Measurements from ENCODE around the gene RPA1. TPM values are rescaled to one million over a fixed set of nuclear protein-coding genes. Genes with fewer than 3 reads are reported as not detected.

The RPA1 gene
- total and polyA plus RNA-seq, 2 of the 4 experiments (the other 2 are of a cell fraction) = 38.4 to 48.2 TPM

- no peak overlapping the region for H2AK9ac ChIP-seq (replicated peaks; ENCODE audit: low read depth, low read length, poor library complexity)
- no peak overlapping the region for H3K4me3 ChIP-seq (ENCODE audit: insufficient read depth, low read depth, low read length)
- DNase-seq (no peak), ATAC-seq (ENCODE audit: low read depth) (no peak)
- no TSS peak for BruUV-seq (replicated peaks)
- H2BK5ac ChIP-seq (ENCODE audit: low read depth, low read length, poor library complexity, severe bottlenecking) = no peak overlapping the region
- no peak overlapping the region for H4K91ac ChIP-seq (ENCODE audit: insufficient read depth, low read depth, low read length)
- H3K27me3 ChIP-seq (ENCODE audit: control insufficient read depth, insufficient read depth, low read length) = no peaks in the 10 kb centered on the region
- CTCF ChIA-PET = no interaction called here
- H3K4me2 ChIP-seq (ENCODE audit: low read depth, low read length) = no peak overlapping the region
- no peak overlapping the region for H3K56ac ChIP-seq (ENCODE audit: extremely low read depth, insufficient read depth, low read length)
- H2BK15ac ChIP-seq (ENCODE audit: low read depth, low read length) = no peak overlapping the region
- WGBS, 2 experiments (ENCODE audit: extremely low coverage in 2 of 2, insufficient read length in 1 of 2) = 90% methylated on average over 2 of the region's 6 CpGs; no CpG with 5 or more reads in 1 of the 2 experiments
- no peak for TF ChIP-seq FOS (IDR thresholded peaks at IDR 0.05; ENCODE audit: low read depth, low read length)
- no peak for TF ChIP-seq MXI1 (IDR thresholded peaks at IDR 0.05; ENCODE audit: borderline replicate concordance, low read depth, low read length)
- TF ChIP-seq MAZ (IDR thresholded peaks at IDR 0.05; ENCODE audit: borderline replicate concordance, low read depth, low read length) = no peak
- no peak for TF ChIP-seq POLR2A (IDR thresholded peaks at IDR 0.05; ENCODE audit: low read depth, low read length)
- TF ChIP-seq, protein P1, sequence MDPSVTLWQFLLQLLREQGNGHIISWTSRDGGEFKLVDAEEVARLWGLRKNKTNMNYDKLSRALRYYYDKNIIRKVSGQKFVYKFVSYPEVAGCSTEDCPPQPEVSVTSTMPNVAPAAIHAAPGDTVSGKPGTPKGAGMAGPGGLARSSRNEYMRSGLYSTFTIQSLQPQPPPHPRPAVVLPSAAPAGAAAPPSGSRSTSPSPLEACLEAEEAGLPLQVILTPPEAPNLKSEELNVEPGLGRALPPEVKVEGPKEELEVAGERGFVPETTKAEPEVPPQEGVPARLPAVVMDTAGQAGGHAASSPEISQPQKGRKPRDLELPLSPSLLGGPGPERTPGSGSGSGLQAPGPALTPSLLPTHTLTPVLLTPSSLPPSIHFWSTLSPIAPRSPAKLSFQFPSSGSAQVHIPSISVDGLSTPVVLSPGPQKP (IDR thresholded peaks at IDR 0.05; ENCODE audit: borderline replicate concordance, low read depth, low read length) = no peak
- no peak for TF ChIP-seq USF2 (IDR thresholded peaks at IDR 0.05; ENCODE audit: low read depth, low read length)
- TF ChIP-seq CHD1 (IDR thresholded peaks at IDR 0.05; ENCODE audit: low read depth, low read length) = no peak
- TF ChIP-seq SMC3 (IDR thresholded peaks at IDR 0.05; ENCODE audit: low read depth, low read length) = no peak
- TF ChIP-seq BHLHE40 (IDR thresholded peaks at IDR 0.05; ENCODE audit: low read depth, low read length) = no peak
- TF ChIP-seq RCOR1 (IDR thresholded peaks at IDR 0.05; ENCODE audit: insufficient replicate concordance, low read length) = no peak
- TF ChIP-seq CTCF (conservative IDR thresholded peaks at IDR 0.05; ENCODE audit: low read depth, low read length) = no peak
- no peak overlapping the region for H3K9ac ChIP-seq (ENCODE audit: low read depth, low read length)
- intact Hi-C loops (cut with micrococcal nuclease) (no loop called here), dilution Hi-C loops (cut with HindIII; ENCODE audit: low sequenced_read_pairs, unreplicated experiment) (no loop called here), in situ Hi-C loops (cut with MboI; ENCODE audit: low sequenced_read_pairs) (no loop called here)
- H3K18ac ChIP-seq (ENCODE audit: low read depth, low read length) = no peak overlapping the region
- H4K20me1 ChIP-seq (ENCODE audit: insufficient read depth, low read length) = no peaks in the 10 kb centered on the region
- H3K4ac ChIP-seq (ENCODE audit: low read depth, low read length) = no peak overlapping the region
- no peaks in the 10 kb centered on the region for H3K4me1 ChIP-seq (ENCODE audit: control insufficient read depth, insufficient read depth, low read length)
- H3K9me3 ChIP-seq (ENCODE audit: control insufficient read depth, insufficient read depth, low read length) = no peaks in the 10 kb centered on the region
- peaks cover 3% of the 10 kb centered on the region; the same call in 1 of the 2 replicates for H3K9me1 ChIP-seq (ENCODE audit: insufficient read depth, low read length)
- no peak overlapping the region for H2AFZ ChIP-seq (replicated peaks; ENCODE audit: low read length, poor library complexity)
- no peak overlapping the region for H2BK120ac ChIP-seq (ENCODE audit: low read depth, low read length)
- no peak overlapping the region for H3K23ac ChIP-seq (ENCODE audit: low read depth, low read length)
- H2BK20ac ChIP-seq (ENCODE audit: low read depth, low read length) = no peak overlapping the region
- H3K14ac ChIP-seq (replicated peaks; ENCODE audit: low read depth, low read length) = no peak overlapping the region
- no peak overlapping the region for H4K8ac ChIP-seq (ENCODE audit: low read depth in 2 of 2, low read length in 2 of 2)
- H3K27ac ChIP-seq (ENCODE audit: insufficient read depth, low read length) = no peak overlapping the region
- POLR2A ChIA-PET (ENCODE audit: unreplicated experiment) = no interaction called here
- peaks cover 23% of the 10 kb centered on the region for H3K36me3 ChIP-seq (ENCODE audit: control insufficient read depth, insufficient read depth, low read length)
- no peak overlapping the region for H4K5ac ChIP-seq (ENCODE audit: low read depth, low read length)
- no peak overlapping the region for H2AK5ac ChIP-seq (ENCODE audit: low read depth, low read length)
- peaks cover 0 to 9% of the 10 kb centered on the region in 2 experiments; a peak in 2 of 4 replicates for H3K79me1 ChIP-seq (ENCODE audit: low read depth in 1 of 2, low read length in 2 of 2)
Observed at GRCh38 chr17:1803280-1803679, 26.5 kb upstream of the RPA1 start.

Data from IMR-90 (cell line).